GF-D8 (cell line): ENCODE measurements around the gene TCL1B.
"Not testable (repeated sequence)": the region's sequence is repeated elsewhere in the genome, so short reads cannot be mapped to it uniquely, and the experiment has no call there.

ENCODE experiments used
- DNase-seq: peaks from one replicate; lab custom pipeline; 2025; lab: John Stamatoyannopoulos, UW

TCL1B gene

GRCh38 chr14:95703805-95704204, 17.6 kb downstream of the TCL1B start:
- DNase-seq, result no peak

GRCh38 chr14:95705518-95705917, 19.3 kb downstream of the TCL1B start:
- no peak for DNase-seq

GRCh38 chr14:95707327-95707726, 21.1 kb downstream of the TCL1B start:
- DNase-seq, result no peak

GRCh38 chr14:95710106-95710505, 23.9 kb downstream of the TCL1B start:
- no peak for DNase-seq

- DNase-seq, result no peak
These were observed 25.4 kb downstream of the TCL1B start for GRCh38 chr14:95711476-95712176.

GRCh38 chr14:95712398-95712797, 26.2 kb downstream of the TCL1B start:
- DNase-seq, result no peak

- no peak for DNase-seq
These were observed 27.6 kb downstream of the TCL1B start, which contains the start of gene TCL1A for GRCh38 chr14:95713596-95714371. TSS of gene TCL1A (minus strand) at chr14:95714125. CDS start at chr14:95714066, 59 bp downstream.

- DNase-seq, result no peak
These were observed 36.4 kb downstream of the TCL1B start for GRCh38 chr14:95722525-95723190.

- no peak for DNase-seq
These were observed 39.6 kb downstream of the TCL1B start for GRCh38 chr14:95725685-95726336.

- DNase-seq, result no peak
These were observed 41.0 kb downstream of the TCL1B start for GRCh38 chr14:95727056-95727700.

GRCh38 chr14:95729402-95730028, 43.3 kb downstream of the TCL1B start:
- DNase-seq, result not testable (repeated sequence)

- no peak for DNase-seq
These were observed 43.9 kb downstream of the TCL1B start for GRCh38 chr14:95730126-95730525.

- no peak for DNase-seq
These were observed 47.0 kb downstream of the TCL1B start for GRCh38 chr14:95733212-95733611.

- DNase-seq, result no peak
These were observed 53.1 kb downstream of the TCL1B start for GRCh38 chr14:95739356-95739755.

- DNase-seq, result no peak
These were observed 54.8 kb downstream of the TCL1B start for GRCh38 chr14:95741038-95741490.

GRCh38 chr14:95741781-95742180, 55.6 kb downstream of the TCL1B start:
- DNase-seq, result no peak
